GM19043 (cell line): Measurements from ENCODE around the gene RBBP7.
A peak's percentile ranks its signal among the peaks of the same experiment; 100 is the strongest.

Source experiments
- ATAC-seq: cut with Tn5 transposase; IDR thresholded peaks from one replicate; pipeline ENCODE4 v1.9.1; 2021; ENCODE audit warnings: low read depth; ENCODE audit not compliant: unreplicated experiment

Gene RBBP7

GRCh38 chrX:16828124-16828908 lies 41.8 kb downstream of the RBBP7 start:
- ATAC-seq: no peak

GRCh38 chrX:16827225-16827624 lies 42.9 kb downstream of the RBBP7 start:
- ATAC-seq: no peak

GRCh38 chrX:16826207-16826606 lies 44.0 kb downstream of the RBBP7 start:
- no peak for ATAC-seq

DNA sequence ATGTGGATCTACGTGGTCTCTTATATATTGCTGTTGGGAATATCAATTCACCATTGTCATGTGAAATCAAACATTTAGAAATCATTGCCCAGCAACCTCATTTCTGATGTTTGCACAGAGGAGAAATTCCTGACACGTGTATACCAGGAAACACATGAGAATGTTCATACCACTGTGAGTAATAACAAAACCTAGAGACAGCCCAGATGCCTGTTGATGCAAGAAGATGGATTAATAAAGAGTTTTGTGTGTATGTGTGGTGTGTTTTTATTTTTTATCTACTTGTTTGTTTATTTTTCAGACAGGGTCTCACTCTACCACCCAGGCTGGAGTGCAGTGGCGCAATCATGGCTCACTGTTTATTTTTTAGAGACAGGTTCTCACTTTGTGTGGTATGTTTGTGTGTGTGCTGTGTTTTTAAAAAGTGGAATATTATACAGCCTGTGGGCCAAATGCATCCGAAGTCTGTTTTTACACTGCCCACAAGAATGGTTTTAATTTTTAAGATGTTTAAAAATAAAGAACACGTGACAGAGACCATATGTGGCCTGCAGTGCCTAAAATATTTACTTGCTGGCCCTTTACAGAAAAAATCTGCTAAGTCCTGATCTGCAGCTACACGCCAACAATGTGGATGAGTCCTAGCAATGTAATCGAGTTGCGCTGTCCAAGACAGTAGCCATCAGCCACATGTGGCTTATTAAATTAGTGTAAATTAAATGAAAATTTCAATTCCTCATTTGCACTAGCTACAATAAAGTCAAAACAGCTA lies 44.7 kb downstream of the RBBP7 start:
- ATAC-seq: no peak

DNA sequence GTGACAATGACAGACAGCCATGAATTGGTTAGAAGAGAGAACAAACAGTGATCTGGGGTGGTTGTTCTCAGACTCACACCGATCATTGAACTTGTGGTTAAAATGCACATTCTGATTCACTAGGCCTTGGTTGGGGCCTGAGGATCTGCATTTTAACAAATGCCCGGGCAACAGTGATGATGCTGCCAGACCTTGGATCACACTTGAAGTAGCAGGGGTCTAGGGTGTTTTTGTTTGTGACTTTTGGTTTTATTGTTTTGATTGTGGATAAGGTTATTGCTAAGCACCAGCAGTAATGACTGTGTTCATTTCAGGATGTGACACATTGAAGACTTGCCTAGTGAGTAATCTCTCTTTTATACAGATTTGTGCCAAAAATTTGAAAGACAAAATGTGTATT lies 47.4 kb downstream of the RBBP7 start:
- ATAC-seq: no peak

DNA sequence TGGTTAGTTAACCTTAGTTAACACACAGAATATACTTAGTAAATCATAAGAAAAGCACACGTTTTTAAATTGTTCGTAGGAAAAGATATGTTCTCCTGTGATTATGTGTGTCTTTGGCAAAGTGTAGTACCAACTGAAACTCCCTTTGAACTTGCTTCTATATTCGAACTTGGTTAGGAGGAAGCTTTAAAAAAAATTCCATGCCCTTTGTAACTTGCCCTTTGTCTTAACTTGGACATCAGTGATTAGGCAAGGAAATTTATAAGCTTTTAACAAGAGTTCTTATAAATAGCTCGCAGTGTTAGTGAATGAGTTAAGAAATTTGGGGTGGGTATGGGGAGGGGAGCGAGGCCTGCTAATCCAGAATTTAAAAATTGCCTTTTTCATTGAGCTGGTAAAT lies 50.5 kb downstream of the RBBP7 start:
- no peak for ATAC-seq

- no peak for ATAC-seq
These were observed 55.6 kb downstream of the RBBP7 start for GRCh38 chrX:16814597-16814996.

DNA sequence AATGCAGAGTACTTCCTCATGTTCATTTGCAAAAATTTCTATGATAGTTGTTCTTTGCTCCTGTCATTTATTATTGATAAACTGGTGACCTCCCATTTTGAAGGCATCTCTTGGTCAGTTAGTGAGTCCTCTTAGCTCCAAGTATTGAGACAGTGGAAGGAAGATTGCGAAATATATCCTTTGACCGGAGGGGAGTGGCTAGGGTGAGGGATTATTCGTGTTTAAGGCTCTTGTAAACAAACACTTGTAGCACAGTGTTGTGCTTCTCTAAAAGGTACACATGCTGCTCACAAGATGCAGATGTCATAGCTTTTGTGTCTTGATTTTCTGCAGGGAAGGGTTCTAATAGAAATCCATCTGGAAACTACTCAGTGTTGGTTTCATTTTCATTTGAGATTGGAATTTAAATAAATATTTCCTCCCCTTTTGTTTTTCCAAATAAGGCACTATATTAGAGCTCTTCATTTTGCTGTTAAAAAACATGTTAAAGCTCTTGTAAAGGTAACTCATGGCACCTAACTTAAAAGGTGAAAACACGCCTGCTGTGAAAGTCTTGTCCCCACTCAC lies 62.1 kb downstream of the RBBP7 start:
- no peak for ATAC-seq

DNA sequence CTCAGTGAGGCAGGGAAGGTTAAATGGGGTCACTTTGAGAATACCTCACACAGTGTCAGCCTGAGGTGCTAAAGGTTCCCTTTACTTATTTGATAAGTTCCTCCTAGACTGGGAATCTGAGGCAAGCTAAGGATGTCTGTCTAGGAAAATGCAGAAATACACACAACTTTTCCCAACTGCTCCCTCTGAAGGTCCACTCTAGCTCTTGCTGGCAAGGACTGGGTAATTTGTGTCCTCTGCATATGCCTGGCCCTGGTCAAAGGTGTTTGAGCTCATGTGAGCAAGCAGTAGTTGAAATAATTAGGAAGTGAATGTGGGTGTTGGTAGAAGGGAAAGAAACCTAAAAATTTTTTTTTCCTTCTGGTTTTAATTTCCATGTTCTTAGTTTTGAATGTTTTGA lies 62.6 kb downstream of the RBBP7 start:
- no peak for ATAC-seq

- ATAC-seq: peak; percentile 88
These were observed 65.2 kb downstream of the RBBP7 start for GRCh38 chrX:16804923-16805464.

- no peak for ATAC-seq
These were observed 72.3 kb downstream of the RBBP7 start for GRCh38 chrX:16797841-16798240.

GRCh38 chrX:16797358-16797757 lies 72.8 kb downstream of the RBBP7 start:
- ATAC-seq: no peak

GRCh38 chrX:16796298-16796697 lies 73.9 kb downstream of the RBBP7 start:
- no peak for ATAC-seq
